ENCODE measurements around the gene ZFHX3.

ZFHX3 gene

GRCh38 chr16:72947379-72948237 is 100.3 kb downstream of the ZFHX3 start:
- no peak for DNase-seq

GRCh38 chr16:72946474-72947194 is 101.3 kb downstream of the ZFHX3 start:
- DNase-seq = no peak

- DNase-seq = no peak
Observed at GRCh38 chr16:72946063-72946462, 101.9 kb downstream of the ZFHX3 start.

GRCh38 chr16:72945611-72946010 is 102.3 kb downstream of the ZFHX3 start:
- no peak for DNase-seq

- DNase-seq = no peak
Observed at GRCh38 chr16:72944757-72945485, 103.0 kb downstream of the ZFHX3 start.

- DNase-seq = no peak
Observed at GRCh38 chr16:72942021-72942420, 105.9 kb downstream of the ZFHX3 start.

- no peak for DNase-seq
Observed at GRCh38 chr16:72940886-72941285, 107.0 kb downstream of the ZFHX3 start.

- DNase-seq = no peak
Observed at GRCh38 chr16:72939247-72939646, 108.7 kb downstream of the ZFHX3 start.

GRCh38 chr16:72938795-72939164 is 109.1 kb downstream of the ZFHX3 start:
- no peak for DNase-seq

GRCh38 chr16:72937916-72938794 is 109.8 kb downstream of the ZFHX3 start:
- no peak for DNase-seq

- no peak for DNase-seq
Observed at GRCh38 chr16:72937360-72937759, 110.6 kb downstream of the ZFHX3 start.

GRCh38 chr16:72936408-72936807 is 111.5 kb downstream of the ZFHX3 start:
- no peak for DNase-seq

- no peak for DNase-seq
Observed at GRCh38 chr16:72935896-72936295, 112.0 kb downstream of the ZFHX3 start.

GRCh38 chr16:72934636-72935403 is 113.1 kb downstream of the ZFHX3 start:
- no peak for DNase-seq

GRCh38 chr16:72932677-72933335 is 115.1 kb downstream of the ZFHX3 start:
- no peak for DNase-seq

GRCh38 chr16:72932050-72932449 is 115.9 kb downstream of the ZFHX3 start:
- no peak for DNase-seq

GRCh38 chr16:72930396-72930795 is 117.5 kb downstream of the ZFHX3 start:
- no peak for DNase-seq

- DNase-seq = no peak
Observed at GRCh38 chr16:72928090-72928981, 119.6 kb downstream of the ZFHX3 start.

- DNase-seq = no peak
Observed at GRCh38 chr16:72927199-72928089, 120.5 kb downstream of the ZFHX3 start.
